Activated T-helper 2 cell treated with anti-CD3 and anti-CD28 coated beads, Interferon-gamma antibody, Interleukin-2, Interleukin-4, amounts not matched to agents 10 μg/mL and 5 μg/mL and 100 μg/mL, durations not matched to agents 14 hours and 24 hours and 36 hours (primary cell): Measurements from ENCODE around the gene CLDN14. TPM values are rescaled to one million over a fixed set of nuclear protein-coding genes. Genes with fewer than 3 reads are reported as not detected.

ENCODE experiments used
- DNase-seq: peaks from one replicate; pipeline ENCODE4 v3.0.0; 2021; ENCODE audit warnings: low spot score
- H3K27ac Mint-ChIP-seq: one replicate; pipeline ENCODE4 v1.8.0; 2021; ENCODE audit warnings: mixed read lengths
- H3K27me3 Mint-ChIP-seq: one replicate; pipeline ENCODE4 v1.8.0; 2021; ENCODE audit warnings: low read depth, mixed read lengths
- H3K36me3 Mint-ChIP-seq: one replicate; pipeline ENCODE4 v1.8.0; 2021; ENCODE audit warnings: low read depth, mixed read lengths
- H3K4me1 Mint-ChIP-seq: one replicate; pipeline ENCODE4 v1.8.0; 2021; ENCODE audit warnings: low read depth, mixed read lengths
- H3K4me3 Mint-ChIP-seq: one replicate; pipeline ENCODE4 v1.8.0; 2021; ENCODE audit warnings: low read depth, mild to moderate bottlenecking, moderate library complexity, mixed read lengths
- H3K9me3 Mint-ChIP-seq: one replicate; pipeline ENCODE4 v1.8.0; 2021; ENCODE audit warnings: mixed read lengths
- intact Hi-C: fragments of 100-400 bp; cut with micrococcal nuclease; formaldehyde crosslinking; loops from one replicate; pipeline ENCODE4 v1.15.1; 2023
- total RNA-seq: library from RNA; stranded (reverse); gene quantifications from 2 replicates; pipeline ENCODE4 v1.2.3, GENCODE V29; 2022

Gene CLDN14
- total RNA-seq, 1 donor from 2014 or later: not detected

DNA sequence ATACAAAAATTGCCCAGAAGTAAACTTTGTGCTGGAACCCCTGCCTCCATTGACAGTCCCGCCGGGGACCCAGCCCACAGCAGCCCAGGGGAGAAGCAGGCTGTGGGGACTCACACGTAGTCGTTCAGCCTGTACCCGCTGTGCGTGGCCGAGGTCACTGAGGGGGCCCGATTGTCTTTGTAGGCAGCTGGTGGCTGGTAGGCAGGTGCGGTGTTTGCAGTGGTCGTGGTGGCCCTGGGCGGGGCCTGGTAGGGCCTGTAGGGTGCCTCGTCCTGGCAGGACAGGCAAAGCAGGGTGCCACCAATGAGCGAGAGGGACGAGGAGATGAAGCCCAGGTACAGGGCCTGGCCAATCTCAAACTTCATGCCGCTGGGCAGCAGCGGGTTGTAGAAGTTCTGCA lies 19.1 kb downstream of the CLDN14 start:
- Mint-ChIP-seq H3K27me3 (no peaks in the 10 kb centered on the region), H3K4me3 (no peak overlapping the region), H3K36me3 (no peaks in the 10 kb centered on the region), H3K27ac (no peak overlapping the region), H3K9me3 (no peaks in the 10 kb centered on the region), H3K4me1 (no peaks in the 10 kb centered on the region)
- intact Hi-C loops: no loop called here
- DNase-seq: no peak

- no peak overlapping the region for H3K27ac Mint-ChIP-seq
- peaks cover 2% of the 10 kb centered on the region for H3K27me3 Mint-ChIP-seq
- H3K9me3 Mint-ChIP-seq: no peaks in the 10 kb centered on the region
- no peak for DNase-seq
- intact Hi-C loops: no loop called here
- H3K36me3 Mint-ChIP-seq: no peaks in the 10 kb centered on the region
- no peak overlapping the region for H3K4me3 Mint-ChIP-seq
- no peaks in the 10 kb centered on the region for H3K4me1 Mint-ChIP-seq
Measured at GRCh38 chr21:36459098-36459497, 20.8 kb downstream of the CLDN14 start.

GRCh38 chr21:36456729-36457414 lies 23.1 kb downstream of the CLDN14 start:
- no peak overlapping the region for H3K4me3 Mint-ChIP-seq
- no peaks in the 10 kb centered on the region for H3K4me1 Mint-ChIP-seq
- no peaks in the 10 kb centered on the region for H3K9me3 Mint-ChIP-seq
- H3K27me3 Mint-ChIP-seq: peaks cover 2% of the 10 kb centered on the region
- no peak for DNase-seq
- no peaks in the 10 kb centered on the region for H3K36me3 Mint-ChIP-seq
- intact Hi-C loops: no loop called here
- H3K27ac Mint-ChIP-seq: no peak overlapping the region

DNA sequence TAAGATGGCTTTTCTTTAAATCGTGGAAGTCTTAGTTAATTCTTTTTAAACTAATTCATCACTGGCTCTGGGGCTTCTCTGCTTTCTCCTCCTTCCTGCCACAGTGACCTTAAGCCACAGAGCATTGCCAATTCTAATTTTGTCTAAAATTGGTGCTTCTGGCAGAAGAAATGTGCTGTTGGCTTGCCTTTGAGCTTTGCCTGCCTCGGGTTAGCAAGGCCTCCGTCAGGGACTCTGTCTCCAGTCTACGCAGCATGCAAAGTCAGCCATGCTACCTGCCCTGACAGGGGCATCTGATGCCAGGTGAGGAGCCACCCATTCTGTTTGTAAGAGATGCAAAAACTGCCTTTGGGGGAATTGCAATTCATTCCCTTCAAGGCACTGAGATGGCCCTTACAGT lies 25.2 kb downstream of the CLDN14 start:
- intact Hi-C loops: no loop called here
- Mint-ChIP-seq H3K9me3 (no peaks in the 10 kb centered on the region), H3K4me3 (no peak overlapping the region), H3K27me3 (peaks cover 2% of the 10 kb centered on the region), H3K36me3 (no peaks in the 10 kb centered on the region), H3K4me1 (no peaks in the 10 kb centered on the region), H3K27ac (no peak overlapping the region)
- no peak for DNase-seq

DNA sequence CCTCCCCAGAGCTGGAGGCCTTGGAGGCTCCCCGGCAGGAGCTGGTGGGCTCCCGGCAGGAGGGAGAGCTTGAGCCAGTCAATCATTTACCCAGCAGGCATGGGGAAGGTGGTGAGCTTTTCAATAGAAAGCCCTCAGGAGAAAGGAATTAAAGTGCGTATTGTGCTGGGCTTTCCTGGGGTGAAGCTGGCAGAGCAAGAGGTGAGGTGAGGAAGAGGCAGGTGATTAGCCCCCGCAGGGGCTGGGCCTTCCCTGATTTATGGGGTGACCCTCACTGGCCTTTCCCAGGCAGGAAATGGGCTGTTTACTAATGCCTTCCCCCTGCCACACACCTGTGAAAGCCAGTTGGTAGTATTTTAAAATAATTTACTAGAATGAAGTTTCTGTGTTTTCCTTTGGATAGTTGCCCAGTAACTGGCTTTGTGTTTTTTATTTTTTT lies 25.8 kb downstream of the CLDN14 start:
- no peak overlapping the region for H3K4me3 Mint-ChIP-seq
- DNase-seq: no peak
- no peaks in the 10 kb centered on the region for H3K4me1 Mint-ChIP-seq
- H3K27me3 Mint-ChIP-seq: peaks cover 2% of the 10 kb centered on the region
- intact Hi-C loops: no loop called here
- no peaks in the 10 kb centered on the region for H3K9me3 Mint-ChIP-seq
- no peaks in the 10 kb centered on the region for H3K36me3 Mint-ChIP-seq
- no peak overlapping the region for H3K27ac Mint-ChIP-seq

GRCh38 chr21:36452281-36452825 lies 27.6 kb downstream of the CLDN14 start:
- H3K9me3 Mint-ChIP-seq: no peaks in the 10 kb centered on the region
- intact Hi-C loops: no loop called here
- no peaks in the 10 kb centered on the region for H3K36me3 Mint-ChIP-seq
- peaks cover 2% of the 10 kb centered on the region for H3K27me3 Mint-ChIP-seq
- no peak overlapping the region for H3K27ac Mint-ChIP-seq
- no peak overlapping the region for H3K4me3 Mint-ChIP-seq
- DNase-seq: no peak
- no peaks in the 10 kb centered on the region for H3K4me1 Mint-ChIP-seq

DNA sequence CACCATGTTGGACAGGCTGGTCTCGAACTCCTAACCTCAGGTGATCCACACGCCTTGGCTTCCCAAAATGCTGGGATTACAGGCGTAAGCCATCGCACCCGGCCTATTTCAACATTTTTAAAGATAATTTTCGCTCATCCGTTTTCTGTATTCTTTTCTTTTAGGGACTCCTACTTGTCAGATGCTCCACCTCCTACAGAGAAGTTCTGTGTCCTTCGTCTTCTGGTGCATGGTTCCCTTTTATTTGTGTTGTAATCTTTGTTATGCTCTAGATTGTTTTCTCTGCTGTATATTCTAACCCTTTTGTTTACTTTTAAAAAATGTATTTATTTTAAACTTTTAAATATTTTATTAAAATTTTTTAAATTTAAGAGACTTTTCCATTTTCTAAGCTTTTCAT lies 28.4 kb downstream of the CLDN14 start:
- intact Hi-C loops: no loop called here
- H3K27me3 Mint-ChIP-seq: peaks cover 2% of the 10 kb centered on the region
- H3K27ac Mint-ChIP-seq: no peak overlapping the region
- DNase-seq: no peak
- H3K4me3 Mint-ChIP-seq: no peak overlapping the region
- H3K36me3 Mint-ChIP-seq: no peaks in the 10 kb centered on the region
- no peaks in the 10 kb centered on the region for H3K9me3 Mint-ChIP-seq
- H3K4me1 Mint-ChIP-seq: no peaks in the 10 kb centered on the region

GRCh38 chr21:36450511-36450910 lies 29.4 kb downstream of the CLDN14 start:
- Mint-ChIP-seq H3K4me1 (no peaks in the 10 kb centered on the region), H3K9me3 (no peaks in the 10 kb centered on the region), H3K4me3 (no peak overlapping the region), H3K36me3 (no peaks in the 10 kb centered on the region), H3K27me3 (peaks cover 2% of the 10 kb centered on the region), H3K27ac (no peak overlapping the region)
- DNase-seq: no peak
- intact Hi-C loops: no loop called here

- no peak overlapping the region for H3K27ac Mint-ChIP-seq
- peaks cover 3% of the 10 kb centered on the region for H3K27me3 Mint-ChIP-seq
- no peaks in the 10 kb centered on the region for H3K4me1 Mint-ChIP-seq
- no peaks in the 10 kb centered on the region for H3K9me3 Mint-ChIP-seq
- no peak overlapping the region for H3K4me3 Mint-ChIP-seq
- no peak for DNase-seq
- intact Hi-C loops: no loop called here
- no peaks in the 10 kb centered on the region for H3K36me3 Mint-ChIP-seq
Measured at GRCh38 chr21:36446301-36446700, 33.6 kb downstream of the CLDN14 start.

DNA sequence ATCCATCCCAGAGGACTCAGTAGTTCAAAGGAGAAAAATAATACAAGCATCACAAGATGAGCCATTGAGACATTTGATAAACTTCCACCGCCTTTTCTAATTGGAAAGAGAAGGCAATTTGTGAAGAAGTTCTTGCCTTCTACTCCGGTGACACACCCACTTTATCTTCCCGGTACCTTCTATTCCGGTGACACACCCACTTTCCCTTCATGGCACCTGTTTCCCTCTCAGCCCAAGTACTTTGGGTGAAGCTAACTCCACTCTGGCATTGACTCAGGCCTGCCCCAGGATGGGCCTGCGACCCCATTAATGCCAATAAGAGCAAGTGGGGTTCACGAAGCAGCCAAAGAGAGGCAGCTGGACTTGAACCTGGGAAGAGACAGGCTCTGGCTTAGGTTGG lies 38.2 kb downstream of the CLDN14 start:
- Mint-ChIP-seq H3K4me3 (no peak overlapping the region), H3K9me3 (no peaks in the 10 kb centered on the region), H3K36me3 (no peaks in the 10 kb centered on the region), H3K27me3 (peaks cover 4% of the 10 kb centered on the region), H3K27ac (no peak overlapping the region), H3K4me1 (peaks cover 4% of the 10 kb centered on the region)
- no peak for DNase-seq
- intact Hi-C loops: no loop called here

GRCh38 chr21:36437745-36438128 lies 42.2 kb downstream of the CLDN14 start:
- DNase-seq: no peak
- Mint-ChIP-seq H3K4me1 (peaks cover 8% of the 10 kb centered on the region), H3K36me3 (no peaks in the 10 kb centered on the region), H3K9me3 (no peaks in the 10 kb centered on the region), H3K27ac (no peak overlapping the region), H3K27me3 (peaks cover 4% of the 10 kb centered on the region), H3K4me3 (no peak overlapping the region)
- intact Hi-C loops: no loop called here

DNA sequence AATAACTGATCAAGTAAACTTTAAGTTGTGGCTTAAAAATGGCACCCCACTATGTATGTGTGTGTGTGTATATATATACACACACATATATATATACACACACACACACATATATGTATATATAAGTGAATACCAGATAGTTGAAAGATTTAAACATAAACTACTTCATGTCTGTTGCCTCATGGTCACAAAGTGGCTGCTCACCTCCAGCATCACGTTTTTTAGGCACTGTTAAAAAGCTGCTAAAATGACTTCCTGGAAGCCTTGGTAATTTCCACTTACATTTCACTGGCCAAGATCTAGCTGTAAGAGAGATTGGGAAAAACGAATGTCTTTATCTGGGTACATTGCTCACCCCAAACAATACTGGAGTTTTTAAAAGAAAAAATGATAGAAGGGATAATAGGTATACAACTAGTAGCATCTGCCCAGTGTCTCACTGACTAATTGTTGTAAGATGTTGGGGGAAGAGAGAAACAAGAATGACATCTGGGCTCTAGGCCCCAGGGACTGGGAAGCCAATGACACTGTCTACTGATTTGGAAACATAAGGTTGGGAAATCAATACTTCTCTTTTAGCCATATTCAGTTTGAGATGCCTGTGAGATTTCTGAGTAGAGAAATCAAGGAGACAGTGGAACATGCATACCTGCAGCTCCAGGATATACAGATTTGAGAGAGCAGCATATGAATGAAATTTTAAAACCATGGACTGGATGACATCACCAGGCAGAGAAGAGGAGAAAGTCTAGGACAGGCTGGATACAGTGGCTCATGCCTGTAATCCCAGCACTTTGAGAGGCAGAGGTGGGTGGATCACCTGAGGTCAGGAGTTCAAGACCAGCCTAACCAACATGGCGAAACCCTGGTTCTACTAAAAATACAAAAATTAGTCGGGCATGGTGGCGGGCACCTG lies 42.8 kb downstream of the CLDN14 start:
- Mint-ChIP-seq H3K4me1 (peaks cover 12% of the 10 kb centered on the region), H3K27ac (no peak overlapping the region), H3K27me3 (peaks cover 4% of the 10 kb centered on the region), H3K4me3 (no peak overlapping the region), H3K9me3 (no peaks in the 10 kb centered on the region), H3K36me3 (no peaks in the 10 kb centered on the region)
- intact Hi-C loops: no loop called here
- DNase-seq: no peak

- no peaks in the 10 kb centered on the region for H3K9me3 Mint-ChIP-seq
- intact Hi-C loops: no loop called here
- peaks cover 28% of the 10 kb centered on the region for H3K4me1 Mint-ChIP-seq
- DNase-seq: no peak
- no peak overlapping the region for H3K27ac Mint-ChIP-seq
- no peak overlapping the region for H3K4me3 Mint-ChIP-seq
- H3K36me3 Mint-ChIP-seq: no peaks in the 10 kb centered on the region
- H3K27me3 Mint-ChIP-seq: peaks cover 1% of the 10 kb centered on the region
Measured at GRCh38 chr21:36434144-36434543, 45.8 kb downstream of the CLDN14 start.
